Spinal cord (tissue), 10 donors: ENCODE measurements around the gene MAN2B1. TPM values are rescaled to one million over a fixed set of nuclear protein-coding genes. Genes with fewer than 3 reads are reported as not detected.

Source experiments
- DNase-seq, 6 donors: peaks; one replicate each; pipeline versions ENCODE4 v3.0.0 to v3.0.0-alpha.2; 2013 to 2015; ENCODE audit warnings: low spot score in 6 of 6, low read depth in 4 of 6
- H3K27ac ChIP-seq: one replicate; pipeline ENCODE4 v1.5.1; 2013; ENCODE audit warnings: low read depth, low read length, control low read depth
- H3K27me3 ChIP-seq: one replicate; pipeline ENCODE4 v1.6.1; 2013; ENCODE audit warnings: low read length; ENCODE audit not compliant: control insufficient read depth, insufficient read depth
- H3K36me3 ChIP-seq: one replicate; pipeline ENCODE4 v1.6.1; 2013; ENCODE audit warnings: low read length; ENCODE audit not compliant: control insufficient read depth, insufficient read depth
- H3K4me1 ChIP-seq: one replicate; pipeline ENCODE4 v1.6.1; 2013; ENCODE audit warnings: low read length; ENCODE audit not compliant: control insufficient read depth, insufficient read depth
- H3K4me3 ChIP-seq: one replicate; pipeline ENCODE4 v1.5.1; 2013; ENCODE audit warnings: low read depth, low read length, control low read depth
- H3K9me3 ChIP-seq: one replicate; pipeline ENCODE4 v1.6.1; 2013; ENCODE audit warnings: low read length; ENCODE audit not compliant: control insufficient read depth, insufficient read depth
- WGBS: methylation state at CpG from one replicate; pipeline ENCODE4 v1.1.5; 2013; ENCODE audit warnings: missing lambda C conversion rate; ENCODE audit not compliant: insufficient coverage; 5-methylcytosine and 5-hydroxymethylcytosine counted together
- polyA plus RNA-seq, 2 donors: library from polyadenylated mRNA; unstranded; fragments of 120-200 nt; gene quantifications; one replicate each; pipeline ENCODE4 v1.2.1, GENCODE V29; 2013; ENCODE audit not compliant: insufficient read length in 2 of 2
- total RNA-seq, 2 donors: library from RNA; depleted of rRNA in 1 of 2; stranded (reverse); fragments of 120-200 nt in 1 of 2; fragments of >200 nt in 1 of 2; gene quantifications; one replicate each; pipeline versions ENCODE4 v1.2.3 to v1.2.4, GENCODE V29; 2013 to 2014
- donor health status: healthy.

The MAN2B1 gene
- total and polyA plus RNA-seq, 4 donors = 18.9 to 38.7 (median 31.1) TPM

GRCh38 chr19:12667731-12668302 lies 1.3 kb upstream of the MAN2B1 start:
- Histone ChIP-seq H3K4me3 (no peak overlapping the region), H3K9me3 (no peaks in the 10 kb centered on the region), H3K27me3 (no peaks in the 10 kb centered on the region), H3K4me1 (peaks cover 44% of the 10 kb centered on the region), H3K36me3 (peaks cover 54% of the 10 kb centered on the region), H3K27ac (no peak overlapping the region)
- 82% methylated on average over 2 of the region's 4 CpGs for WGBS
- no peak for DNase-seq

GRCh38 chr19:12665671-12666264 lies 774 bp downstream of the MAN2B1 start:
- H3K36me3 ChIP-seq = peaks cover 59% of the 10 kb centered on the region
- peak overlapping the region; percentile 78 for H3K4me3 ChIP-seq
- H3K9me3 ChIP-seq = no peaks in the 10 kb centered on the region
- H3K4me1 ChIP-seq = peaks cover 43% of the 10 kb centered on the region
- no peak overlapping the region for H3K27ac ChIP-seq
- WGBS = 47% methylated on average over 3 of the region's 12 CpGs
- H3K27me3 ChIP-seq = no peaks in the 10 kb centered on the region
- DNase-seq = no peak

GRCh38 chr19:12665281-12665573 lies 1.3 kb downstream of the MAN2B1 start:
- Histone ChIP-seq H3K27ac (no peak overlapping the region), H3K9me3 (no peaks in the 10 kb centered on the region), H3K4me3 (no peak overlapping the region), H3K36me3 (peaks cover 60% of the 10 kb centered on the region), H3K27me3 (no peaks in the 10 kb centered on the region), H3K4me1 (peaks cover 38% of the 10 kb centered on the region)
- DNase-seq = no peak
- WGBS = 90% methylated on average over 10 of the region's 10 CpGs

- 77% methylated on average over 28 of the region's 29 CpGs for WGBS
- no peak for DNase-seq
- Histone ChIP-seq H3K9me3 (no peaks in the 10 kb centered on the region), H3K27ac (no peak overlapping the region), H3K4me3 (no peak overlapping the region), H3K36me3 (peaks cover 62% of the 10 kb centered on the region), H3K4me1 (peaks cover 33% of the 10 kb centered on the region), H3K27me3 (no peaks in the 10 kb centered on the region)
Measured at GRCh38 chr19:12664406-12665280, 1.9 kb downstream of the MAN2B1 start.

DNA sequence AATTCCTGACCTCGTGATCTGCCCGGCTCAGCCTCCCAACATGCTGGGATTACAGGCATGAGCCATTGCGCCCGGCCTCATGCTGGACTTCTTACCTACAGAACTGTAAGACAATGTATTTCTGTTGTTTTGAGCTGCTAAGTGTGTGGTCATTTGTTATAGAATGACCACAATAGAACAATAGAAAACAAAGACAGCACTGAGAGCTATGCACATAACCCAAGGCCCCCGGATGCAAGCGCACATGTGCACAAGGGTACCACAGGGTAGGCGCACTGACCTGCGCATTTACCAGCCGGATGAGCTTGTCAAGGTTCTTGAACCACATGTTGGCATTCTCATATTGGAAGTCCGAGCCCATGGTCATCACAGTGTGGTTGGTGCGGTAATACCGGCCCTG lies 5.6 kb downstream of the MAN2B1 start:
- WGBS = 95% methylated on average over 10 of the region's 12 CpGs
- H3K36me3 ChIP-seq = peaks cover 88% of the 10 kb centered on the region
- no peak for DNase-seq

DNA sequence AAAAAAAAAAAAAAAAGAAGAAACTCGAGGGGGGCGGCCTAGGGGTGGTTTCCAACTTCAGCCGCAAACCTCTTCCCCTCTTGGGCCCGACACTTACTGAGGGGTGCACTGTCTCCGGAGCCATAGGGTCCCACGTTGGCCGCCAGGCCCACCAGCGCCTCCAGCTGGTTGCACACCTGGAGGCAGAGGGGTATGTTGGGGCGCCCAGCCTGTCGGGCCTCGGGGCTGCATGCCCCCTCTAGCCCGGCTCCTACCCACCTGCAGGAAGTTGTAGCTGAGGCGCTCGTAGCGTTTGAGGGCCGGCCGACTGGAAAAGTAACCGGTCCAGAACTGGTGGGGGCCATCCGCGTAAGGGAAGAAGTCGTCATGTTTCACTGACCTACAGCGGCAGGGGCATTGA lies 8.6 kb downstream of the MAN2B1 start:
- H3K9me3 ChIP-seq = no peaks in the 10 kb centered on the region
- no peak for DNase-seq
- no peak overlapping the region for H3K27ac ChIP-seq
- peaks cover 86% of the 10 kb centered on the region for H3K36me3 ChIP-seq
- no peaks in the 10 kb centered on the region for H3K27me3 ChIP-seq
- no peak overlapping the region for H3K4me3 ChIP-seq
- H3K4me1 ChIP-seq = no peaks in the 10 kb centered on the region
- WGBS = 98% methylated on average over 16 of the region's 22 CpGs

More for the DNA sequence above, 5.6 kb downstream of the MAN2B1 start:
- Histone ChIP-seq H3K4me1 (peaks cover 6% of the 10 kb centered on the region), H3K27me3 (no peaks in the 10 kb centered on the region), H3K27ac (no peak overlapping the region), H3K9me3 (no peaks in the 10 kb centered on the region), H3K4me3 (no peak overlapping the region)

- H3K4me1 ChIP-seq = no peaks in the 10 kb centered on the region
- H3K36me3 ChIP-seq = peaks cover 82% of the 10 kb centered on the region
- no peak overlapping the region for H3K27ac ChIP-seq
- WGBS = 49% methylated on average over 40 of the region's 50 CpGs
- DNase-seq = no peak
- H3K27me3 ChIP-seq = no peaks in the 10 kb centered on the region
- no peak overlapping the region for H3K4me3 ChIP-seq
- no peaks in the 10 kb centered on the region for H3K9me3 ChIP-seq
Measured at GRCh38 chr19:12656899-12657571, 9.5 kb downstream of the MAN2B1 start.

DNA sequence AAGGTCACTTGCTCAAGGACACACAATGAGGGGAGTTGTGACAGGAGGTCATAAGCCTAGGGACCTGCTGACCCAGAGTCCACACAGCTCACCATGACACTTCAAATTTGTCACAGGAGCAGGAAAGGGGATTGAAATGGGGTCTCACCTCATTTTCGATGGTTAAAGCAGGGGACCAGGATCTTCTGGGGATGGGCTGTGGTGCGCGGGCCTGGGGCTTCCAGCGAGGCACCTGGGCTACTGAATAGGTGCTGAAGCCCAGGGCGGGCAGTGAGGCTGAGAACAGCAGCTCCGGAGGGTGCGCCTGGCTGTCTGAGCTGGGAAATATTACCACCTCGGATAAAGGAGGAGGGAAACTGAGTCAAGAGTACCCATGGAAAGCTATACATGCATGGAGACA lies 11.0 kb downstream of the MAN2B1 start:
- Histone ChIP-seq H3K27me3 (no peaks in the 10 kb centered on the region), H3K9me3 (no peaks in the 10 kb centered on the region), H3K4me1 (no peaks in the 10 kb centered on the region), H3K27ac (no peak overlapping the region), H3K4me3 (no peak overlapping the region), H3K36me3 (peaks cover 77% of the 10 kb centered on the region)
- no peak for DNase-seq
- WGBS = 100% methylated on average over 6 of the region's 8 CpGs

DNA sequence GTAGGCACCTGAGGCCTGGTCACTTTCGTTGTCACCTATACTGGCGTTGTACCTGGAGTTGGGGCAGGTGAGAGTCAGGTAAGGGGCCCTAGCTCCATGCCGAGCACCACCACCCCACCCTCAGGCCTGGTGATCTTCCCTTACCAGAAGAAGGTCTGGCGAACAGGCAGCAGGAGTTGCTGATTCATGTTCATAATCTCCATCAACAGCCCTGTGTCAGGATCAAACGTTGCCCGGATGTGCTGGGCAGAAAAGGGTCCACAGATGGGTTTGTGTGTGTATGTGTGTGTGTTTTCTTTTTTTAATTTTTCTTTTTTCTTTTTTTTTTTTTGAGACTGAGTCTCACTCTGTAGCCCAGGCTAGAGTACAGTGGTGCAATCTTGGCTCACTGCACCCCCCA lies 14.3 kb downstream of the MAN2B1 start:
- WGBS = 100% methylated on average over 2 of the region's 6 CpGs
- H3K27me3 ChIP-seq = no peaks in the 10 kb centered on the region
- no peaks in the 10 kb centered on the region for H3K9me3 ChIP-seq
- no peak for DNase-seq
- H3K4me1 ChIP-seq = peaks cover 15% of the 10 kb centered on the region
- no peak overlapping the region for H3K4me3 ChIP-seq
- peaks cover 53% of the 10 kb centered on the region for H3K36me3 ChIP-seq
- H3K27ac ChIP-seq = no peak overlapping the region
